HepG2 (cell line): Measurements from ENCODE around the gene GFPT1. TPM values are rescaled to one million over a fixed set of nuclear protein-coding genes. Genes with fewer than 3 reads are reported as not detected.

Source experiments
- ATAC-seq: fragments of 200-7000 bp; cut with Tn5 transposase; 3 replicates; pipeline ENCODE4 v1.9.1; 2020; ENCODE audit warnings: mild to moderate bottlenecking, moderate library complexity
- BruUV-seq: library from RNA; stranded (reverse); fragments of 400-500 nt; replicated peaks from 2 replicates; lab custom pipeline; 2021; lab: Mats Ljungman, UMichigan
- CTCF ChIA-PET: fragments of 300-600 bp; formaldehyde crosslinking; extraction: SDS; loops from one replicate; lab custom pipeline; 2021; ENCODE audit warnings: low total read pairs, inconsistent platforms, low intra/inter-chr PET ratio; lab: Yijun Ruan, JAX
- POLR2A ChIA-PET: fragments of 350-600 bp; sonication (Branson Sonifier 250); formaldehyde crosslinking; loops from one replicate; lab custom pipeline; 2020; ENCODE audit warnings: antibody characterized with exemption, inconsistent platforms; lab: Yijun Ruan, JAX
- DNase-seq: peaks from one replicate; pipeline ENCODE4 v3.0.0-alpha.2; 2015; ENCODE audit warnings: low spot score
- FAIRE-seq: peaks from 3 replicates; lab custom pipeline; 2011; peaks lifted over from hg19 to GRCh38; lab: Jason Lieb, UNC
- H2AFZ ChIP-seq: one replicate; pipeline ENCODE4 v1.6.1; 2011; ENCODE audit warnings: low read length, inconsistent platforms
- H3K27ac ChIP-seq: fragments of 300-600 bp; 3 replicates; pipeline ENCODE4 v1.8.0; 2011; ENCODE audit warnings: mixed run types, mild to moderate bottlenecking, mixed read lengths, low read length, inconsistent platforms; ENCODE audit not compliant: insufficient read depth; ENCODE audit errors: extremely low read length
- H3K27me3 ChIP-seq, 2 experiments: fragments of 200-600 bp in 1 of 2; 2 replicates in 1 of 2; 3 replicates in 1 of 2; pipeline versions ENCODE4 v1.6.0 to v1.8.0; 2011; ENCODE audit warnings: low read length in 2 of 2, mild to moderate bottlenecking in 2 of 2, moderate library complexity in 2 of 2, inconsistent platforms in 1 of 2; ENCODE audit not compliant: insufficient read depth in 2 of 2, control insufficient read depth in 1 of 2
- H3K36me3 ChIP-seq, 2 experiments: fragments of 200-600 bp in 1 of 2; replicated peaks in 1 of 2; 2 replicates in 1 of 2; 3 replicates in 1 of 2; pipeline versions ENCODE4 v1.5.1 to v1.8.0; 2011; ENCODE audit warnings: low read length in 2 of 2, inconsistent platforms in 1 of 2; ENCODE audit not compliant: insufficient read depth in 2 of 2, control insufficient read depth in 1 of 2
- H3K4me1 ChIP-seq: 2 replicates; pipeline ENCODE4 v1.5.1; 2012; ENCODE audit warnings: low read length, inconsistent platforms; ENCODE audit not compliant: insufficient read depth
- H3K4me2 ChIP-seq: 2 replicates; pipeline ENCODE4 v1.6.0; 2011; ENCODE audit warnings: low read depth, low read length, inconsistent platforms
- H3K4me3 ChIP-seq, 3 experiments: fragments of 200-600 bp in 1 of 3; sonication (generic), shearing (Covaris generic) in 1 of 3; replicated peaks in 1 of 3; 2 replicates each; pipeline ENCODE4 v1.5.1; 2011 to 2016; ENCODE audit warnings: low read length in 3 of 3, inconsistent platforms in 2 of 3, low read depth in 2 of 3, mild to moderate bottlenecking in 2 of 3, control low read depth in 1 of 3, mixed read lengths in 1 of 3; ENCODE audit not compliant: insufficient read depth in 1 of 3
- H3K79me2 ChIP-seq: one replicate; pipeline ENCODE4 v1.6.1; 2011; ENCODE audit warnings: low read length, inconsistent platforms; ENCODE audit not compliant: insufficient read depth
- H3K9ac ChIP-seq: 2 replicates; pipeline ENCODE4 v1.6.0; 2011; ENCODE audit warnings: mild to moderate bottlenecking, low read depth, low read length, inconsistent platforms; ENCODE audit not compliant: insufficient read depth
- H3K9me3 ChIP-seq: 2 replicates; pipeline ENCODE4 v1.5.1; 2012; ENCODE audit warnings: mild to moderate bottlenecking, low read length
- H4K20me1 ChIP-seq: 2 replicates; pipeline ENCODE4 v1.6.0; 2011; ENCODE audit warnings: inconsistent platforms, mild to moderate bottlenecking, low read length, moderate library complexity; ENCODE audit not compliant: insufficient read depth
- CEBPG ChIP-seq: IDR thresholded peaks from 2 replicates; pipeline ENCODE4 v1.6.1; 2016
- DBP ChIP-seq: sonication (generic); formaldehyde crosslinking; IDR thresholded peaks from 2 replicates; pipeline ENCODE4 v1.4.0; 2020; ENCODE audit warnings: missing genetic modification reagents; ENCODE audit errors: not compliant biosample characterization
- FOXC1 ChIP-seq: sonication (generic); formaldehyde crosslinking; IDR thresholded peaks from 2 replicates; pipeline ENCODE4 v1.8.0; 2022; ENCODE audit warnings: mild to moderate bottlenecking, missing genetic modification reagents, borderline replicate concordance
- HMGXB4 ChIP-seq, 2 experiments: sonication (generic) in 1 of 2; formaldehyde crosslinking in 1 of 2; IDR thresholded peaks; 2 replicates each; pipeline versions ENCODE4 v1.4.0 to v1.6.1; 2018 to 2020; ENCODE audit warnings: missing genetic modification reagents in 2 of 2, borderline replicate concordance in 1 of 2, low read depth in 1 of 2, mild to moderate bottlenecking in 1 of 2, missing biosample characterization in 1 of 2
- HNF1B ChIP-seq: sonication (generic); formaldehyde crosslinking; IDR thresholded peaks from 2 replicates; pipeline ENCODE4 v1.5.1; 2020; ENCODE audit warnings: mild to moderate bottlenecking, moderate library complexity, missing genetic modification reagents
- NAIF1 ChIP-seq: sonication (generic); formaldehyde crosslinking; IDR thresholded peaks from 2 replicates; pipeline ENCODE4 v1.5.0; 2020; ENCODE audit warnings: mild to moderate bottlenecking, missing genetic modification reagents, borderline replicate concordance
- ONECUT2 ChIP-seq: sonication (generic); formaldehyde crosslinking; IDR thresholded peaks from 2 replicates; pipeline ENCODE4 v1.4.0; 2020; ENCODE audit warnings: missing genetic modification reagents
- POLR2AphosphoS2 ChIP-seq: IDR thresholded peaks from 2 replicates; pipeline ENCODE4 v1.6.1; 2011; ENCODE audit warnings: low read depth, low read length, improper control_type of control experiment
- REPIN1 ChIP-seq: sonication (generic); formaldehyde crosslinking; IDR thresholded peaks from 2 replicates; pipeline ENCODE4 v1.8.0; 2022; ENCODE audit warnings: missing genetic modification reagents, low read depth, mild to moderate bottlenecking, borderline replicate concordance
- REXO4 ChIP-seq: sonication (generic); formaldehyde crosslinking; IDR thresholded peaks from 2 replicates; pipeline ENCODE4 v1.8.0; 2022; ENCODE audit warnings: missing genetic modification reagents, mild to moderate bottlenecking, borderline replicate concordance
- SKI ChIP-seq: fragments of 450-650 bp; IDR thresholded peaks from one replicate; pipeline ENCODE4 v1.6.1; 2018; ENCODE audit warnings: mild to moderate bottlenecking; ENCODE audit not compliant: partially characterized antibody
- THRA ChIP-seq: sonication (generic); formaldehyde crosslinking; IDR thresholded peaks from 2 replicates; pipeline ENCODE4 v1.4.0; 2020; ENCODE audit warnings: missing genetic modification reagents, borderline replicate concordance
- ZBTB14 ChIP-seq: sonication (generic); formaldehyde crosslinking; IDR thresholded peaks from 2 replicates; pipeline ENCODE4 v1.4.0; 2020; ENCODE audit warnings: missing genetic modification reagents
- ZNF597 ChIP-seq: sonication (generic); formaldehyde crosslinking; IDR thresholded peaks from 2 replicates; pipeline ENCODE4 v1.5.0; 2020; ENCODE audit warnings: missing genetic modification reagents
- ZNF7 ChIP-seq: IDR thresholded peaks from 2 replicates; pipeline ENCODE4 v1.6.1; 2016; ENCODE audit warnings: missing biosample characterization, missing genetic modification reagents
- ZNF83 ChIP-seq: sonication (generic); formaldehyde crosslinking; IDR thresholded peaks from 2 replicates; pipeline ENCODE4 v1.4.0; 2020; ENCODE audit warnings: missing genetic modification reagents, mild to moderate bottlenecking, borderline replicate concordance
- ZNF841 ChIP-seq: sonication (generic); formaldehyde crosslinking; IDR thresholded peaks from 2 replicates; pipeline ENCODE4 v1.8.1; 2023; ENCODE audit warnings: missing genetic modification reagents, borderline replicate concordance
- WGBS: methylation state at CpG from one replicate; pipeline ENCODE4 v1.1.6; 2017; ENCODE audit warnings: low lambda C conversion rate; 5-methylcytosine and 5-hydroxymethylcytosine counted together
- in situ Hi-C: cut with HindIII; loops from 2 replicates; pipeline ENCODE4 v1.10.0; 2017; ENCODE audit warnings: low pct_unique_long_range_greater_than_20kb; ENCODE audit not compliant: extremely low pct_ligation_motif_present
- intact Hi-C: fragments of 100-400 bp; cut with micrococcal nuclease; formaldehyde crosslinking; loops from one replicate; pipeline ENCODE4 v1.10.0; 2022; ENCODE audit not compliant: unreplicated experiment
- polyA plus RNA-seq, 8 experiments: library from polyadenylated mRNA; depleted of rRNA in 3 of 8; stranded (reverse) in 7 of 8; unstranded in 1 of 8; fragments of >200 nt; fragmentation: Illumina TruSeq in 4 of 8; extraction: Trizol in 4 of 8; gene quantifications; 2 replicates each; pipeline versions ENCODE4 v1.2.1 to v1.2.3, GENCODE V29; 2011 to 2016; ENCODE audit warnings: low read depth in 4 of 8, missing spikeins in 1 of 8, mixed read lengths in 1 of 8; ENCODE audit not compliant: insufficient read depth in 1 of 8
- total RNA-seq, 5 experiments: library from RNA; depleted of rRNA; stranded (reverse); fragments of >200 nt; fragmentation: Illumina TruSeq; extraction: Trizol; gene quantifications; 2 replicates each; pipeline ENCODE4 v1.2.3, GENCODE V29; 2016; ENCODE audit warnings: low read depth in 1 of 5

Gene GFPT1
- total and polyA plus RNA-seq, 2 of the 13 experiments (the other 11 are each of a cell fraction or from before 2014, with no cell fraction given), result 24.0 to 84.9 TPM

- CTCF ChIA-PET, result no interaction called here
- H3K9me3 ChIP-seq, result no peaks in the 10 kb centered on the region
- BruUV-seq, result no TSS peak
- no peak for DNase-seq
- in situ Hi-C loops, result no loop called here
- H3K79me2 ChIP-seq, result no peaks in the 10 kb centered on the region
- ATAC-seq, result no peak
- H2AFZ ChIP-seq, result no peak overlapping the region
- intact Hi-C loops, result no loop called here
- WGBS, result 88% methylated on average over 12 of the region's 12 CpGs
- H3K9ac ChIP-seq, result no peak overlapping the region
- no peak overlapping the region for H3K4me2 ChIP-seq
- no peak overlapping the region for H3K4me3 ChIP-seq
- no peaks in the 10 kb centered on the region for H4K20me1 ChIP-seq
- peaks cover 41% of the 10 kb centered on the region for H3K4me1 ChIP-seq
- POLR2A ChIA-PET, result no interaction called here
- no peaks in the 10 kb centered on the region for H3K27me3 ChIP-seq
- H3K27ac ChIP-seq, result no peak overlapping the region
- H3K36me3 ChIP-seq, result peaks cover 0 to 8% of the 10 kb centered on the region in 2 experiments; a peak in 1 of 5 replicates
- TF ChIP-seq ZNF83 (CRISPR knock-in tag) (no peak), CEBPG (no peak), FOXC1 (CRISPR knock-in tag) (no peak), POLR2AphosphoS2 (no peak), NAIF1 (CRISPR knock-in tag) (no peak), HMGXB4 (CRISPR knock-in tag; IDR thresholded peaks at IDR 0.05; ENCODE audit: borderline replicate concordance in 1 of 2, low read depth in 1 of 2) (no peak), ONECUT2 (no peak), SKI (no peak), REXO4 (no peak), REPIN1 (CRISPR knock-in tag) (no peak), ZNF841 (CRISPR knock-in tag) (no peak), ZNF597 (CRISPR knock-in tag) (no peak), THRA (CRISPR knock-in tag) (no peak), HNF1B (CRISPR knock-in tag) (no peak), ZBTB14 (CRISPR knock-in tag) (no peak), DBP (CRISPR knock-in tag) (no peak), ZNF7 (CRISPR knock-in tag) (no peak)
- FAIRE-seq, result no peak
These were observed 89.8 kb downstream of the GFPT1 start for GRCh38 chr2:69297216-69297615.
